ENCODE results near the gene ANKRD63.

GRCh38 chr15:40290918-40291574 lies 8.2 kb upstream of the ANKRD63 start:
- TF ChIP-seq CTCF (IDR thresholded peaks at IDR 0.05) (no peak), POLR2A (IDR thresholded peaks at IDR 0.05) (no peak)
